Brain microvascular endothelial cell (primary cell): ENCODE results near the gene SLC29A1.
A peak's percentile ranks its signal among the peaks of the same experiment; 100 is the strongest.

Source experiments
- DNase-seq: peaks from one replicate; pipeline ENCODE4 v3.0.0-alpha.2; 2020
- H3K27ac ChIP-seq: fragments of 250-450 bp; sonication (Bioruptor Pico); 2 replicates; pipeline ENCODE4 v1.5.1; 2020; ENCODE audit warnings: mild to moderate bottlenecking, moderate library complexity
- H3K27me3 ChIP-seq: fragments of 250-450 bp; sonication (Bioruptor Pico); replicated peaks from 2 replicates; pipeline ENCODE4 v1.5.1; 2020; ENCODE audit warnings: mild to moderate bottlenecking
- H3K36me3 ChIP-seq: fragments of 250-450 bp; sonication (Bioruptor Pico); replicated peaks from 2 replicates; pipeline ENCODE4 v1.5.1; 2020; ENCODE audit warnings: mild to moderate bottlenecking
- H3K4me3 ChIP-seq: 2 replicates; pipeline ENCODE4 v1.5.1; 2011; ENCODE audit warnings: low read depth, mild to moderate bottlenecking, control low read depth, low read length, moderate library complexity
- in situ Hi-C: cut with HindIII; loops from 2 replicates; pipeline ENCODE4 v1.10.0; 2017; ENCODE audit warnings: low sequenced_read_pairs, low pct_ligation_motif_present
- TF ChIP-seq, protein P1 (sequence below): IDR thresholded peaks from 2 replicates; pipeline ENCODE4 v1.5.1; 2011; ENCODE audit warnings: low read depth, mild to moderate bottlenecking, moderate library complexity, low read length, control low read depth, inconsistent platforms; ENCODE audit errors: missing control alignments

The SLC29A1 gene

GRCh38 chr6:44221961-44222335 lies 1.4 kb upstream of the SLC29A1 start:
- TF ChIP-seq, protein P1, sequence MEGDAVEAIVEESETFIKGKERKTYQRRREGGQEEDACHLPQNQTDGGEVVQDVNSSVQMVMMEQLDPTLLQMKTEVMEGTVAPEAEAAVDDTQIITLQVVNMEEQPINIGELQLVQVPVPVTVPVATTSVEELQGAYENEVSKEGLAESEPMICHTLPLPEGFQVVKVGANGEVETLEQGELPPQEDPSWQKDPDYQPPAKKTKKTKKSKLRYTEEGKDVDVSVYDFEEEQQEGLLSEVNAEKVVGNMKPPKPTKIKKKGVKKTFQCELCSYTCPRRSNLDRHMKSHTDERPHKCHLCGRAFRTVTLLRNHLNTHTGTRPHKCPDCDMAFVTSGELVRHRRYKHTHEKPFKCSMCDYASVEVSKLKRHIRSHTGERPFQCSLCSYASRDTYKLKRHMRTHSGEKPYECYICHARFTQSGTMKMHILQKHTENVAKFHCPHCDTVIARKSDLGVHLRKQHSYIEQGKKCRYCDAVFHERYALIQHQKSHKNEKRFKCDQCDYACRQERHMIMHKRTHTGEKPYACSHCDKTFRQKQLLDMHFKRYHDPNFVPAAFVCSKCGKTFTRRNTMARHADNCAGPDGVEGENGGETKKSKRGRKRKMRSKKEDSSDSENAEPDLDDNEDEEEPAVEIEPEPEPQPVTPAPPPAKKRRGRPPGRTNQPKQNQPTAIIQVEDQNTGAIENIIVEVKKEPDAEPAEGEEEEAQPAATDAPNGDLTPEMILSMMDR = no peak
- Histone ChIP-seq H3K4me3 (no peak overlapping the region), H3K36me3 (no peaks in the 10 kb centered on the region), H3K27ac (no peak overlapping the region), H3K27me3 (no peaks in the 10 kb centered on the region)
- in situ Hi-C loops = no loop called here
- no peak for DNase-seq

DNA sequence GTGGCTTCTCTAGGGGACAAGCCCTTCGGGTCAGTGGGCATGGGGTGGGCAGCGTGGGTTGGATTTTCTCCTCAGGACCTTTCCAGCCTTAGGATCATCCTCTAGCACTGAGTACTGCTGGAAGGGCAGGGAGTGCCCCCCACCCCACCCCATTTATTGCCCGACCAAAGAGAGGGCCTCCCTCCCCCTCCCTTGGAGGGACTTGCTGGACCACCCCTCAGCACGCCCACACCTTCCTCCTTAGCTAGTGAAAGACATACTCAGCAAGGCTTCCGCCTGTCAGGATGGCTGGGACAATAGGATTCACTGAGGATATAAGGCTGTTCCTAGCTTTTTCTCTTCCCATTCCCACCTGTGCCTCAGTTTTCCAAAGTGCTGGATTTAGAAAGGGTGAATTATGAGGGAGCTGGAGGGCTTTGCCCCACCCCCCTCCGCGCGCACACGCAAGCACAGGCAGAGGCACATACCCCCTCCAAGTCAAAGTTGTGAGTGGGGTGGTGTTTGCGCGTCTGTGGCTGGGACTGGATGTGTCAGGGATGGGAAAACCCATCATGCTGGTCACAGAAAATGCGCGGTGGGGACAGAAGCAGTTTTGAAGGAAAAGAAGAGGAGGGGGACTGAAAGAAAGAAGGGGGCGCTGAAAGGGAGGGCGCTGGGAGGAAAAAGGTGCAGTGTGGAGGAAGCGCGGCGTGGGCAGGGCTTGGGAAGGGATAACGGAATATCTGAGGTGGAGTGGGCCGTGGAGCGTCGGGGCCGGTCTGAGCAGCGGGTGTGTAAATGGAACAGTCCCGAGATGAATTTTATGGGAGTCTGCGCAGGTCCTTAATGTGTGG lies 693 bp upstream of the SLC29A1 start:
- Histone ChIP-seq H3K27ac (no peak overlapping the region), H3K36me3 (no peaks in the 10 kb centered on the region), H3K27me3 (no peaks in the 10 kb centered on the region), H3K4me3 (peak overlapping the region; percentile 51)
- in situ Hi-C loops = no loop called here
- TF ChIP-seq, protein P1 = no peak
- no peak for DNase-seq

GRCh38 chr6:44224029-44224964 lies 902 bp downstream of the SLC29A1 start:
- no peaks in the 10 kb centered on the region for H3K27me3 ChIP-seq
- TF ChIP-seq, protein P1 = no peak
- H3K36me3 ChIP-seq = no peaks in the 10 kb centered on the region
- DNase-seq = no peak
- peak overlapping the region; percentile 51 for H3K4me3 ChIP-seq
- no peak overlapping the region for H3K27ac ChIP-seq
- in situ Hi-C loops = no loop called here

- in situ Hi-C loops = no loop called here
- no peak overlapping the region for H3K4me3 ChIP-seq
- no peak for DNase-seq
These were observed 1.5 kb downstream of the SLC29A1 start for GRCh38 chr6:44224965-44225305.

GRCh38 chr6:44225579-44226325 lies 2.4 kb downstream of the SLC29A1 start:
- no peaks in the 10 kb centered on the region for H3K27me3 ChIP-seq
- H3K27ac ChIP-seq = no peak overlapping the region
- TF ChIP-seq, protein P1 = no peak
- no peak overlapping the region for H3K4me3 ChIP-seq
- no peak for DNase-seq
- no peaks in the 10 kb centered on the region for H3K36me3 ChIP-seq
- in situ Hi-C loops = no loop called here

More at GRCh38 chr6:44224965-44225305, 1.5 kb downstream of the SLC29A1 start:
- Histone ChIP-seq H3K27me3 (no peaks in the 10 kb centered on the region), H3K36me3 (no peaks in the 10 kb centered on the region), H3K27ac (no peak overlapping the region)
- TF ChIP-seq, protein P1 = no peak
